Progenitor cell of endocrine pancreas (in vitro differentiated cells): ENCODE data around the gene ZNF343. TPM values are rescaled to one million over a fixed set of nuclear protein-coding genes. Genes with fewer than 3 reads are reported as not detected.

ENCODE experiments used
- DNase-seq: peaks from one replicate; pipeline ENCODE4 v3.0.0; 2021; ENCODE audit warnings: low spot score; ENCODE audit not compliant: unreplicated experiment
- H3K27ac Mint-ChIP-seq: 2 replicates; pipeline ENCODE4 v1.8.0; 2021; ENCODE audit warnings: mild to moderate bottlenecking, moderate library complexity, mixed read lengths
- H3K27me3 Mint-ChIP-seq: 2 replicates; pipeline ENCODE4 v1.8.0; 2021; ENCODE audit warnings: mixed read lengths
- H3K36me3 Mint-ChIP-seq: 2 replicates; pipeline ENCODE4 v1.8.0; 2022; ENCODE audit warnings: mixed read lengths; ENCODE audit not compliant: insufficient read depth
- H3K4me1 Mint-ChIP-seq: 2 replicates; pipeline ENCODE4 v1.8.0; 2021; ENCODE audit warnings: low read depth, mixed read lengths
- H3K4me3 Mint-ChIP-seq: 2 replicates; pipeline ENCODE4 v1.8.0; 2021; ENCODE audit warnings: low read depth, mild to moderate bottlenecking, moderate library complexity, mixed read lengths
- H3K9me3 Mint-ChIP-seq: 2 replicates; pipeline ENCODE4 v1.8.0; 2021; ENCODE audit warnings: low read depth, mixed read lengths
- total RNA-seq: library from RNA; stranded (reverse); gene quantifications from 2 replicates; pipeline ENCODE4 v1.2.1, GENCODE V29; 2021
- TF ChIP-seq, protein P1 (sequence below): fragments of 200-600 bp; sonication (generic); IDR thresholded peaks from one replicate; pipeline ENCODE4 v1.5.0; 2021; ENCODE audit warnings: antibody characterized with exemption, mild to moderate bottlenecking; ENCODE audit not compliant: unreplicated experiment

The ZNF343 gene
- total RNA-seq, 1 donor from 2014 or later: 13.1 TPM

DNA sequence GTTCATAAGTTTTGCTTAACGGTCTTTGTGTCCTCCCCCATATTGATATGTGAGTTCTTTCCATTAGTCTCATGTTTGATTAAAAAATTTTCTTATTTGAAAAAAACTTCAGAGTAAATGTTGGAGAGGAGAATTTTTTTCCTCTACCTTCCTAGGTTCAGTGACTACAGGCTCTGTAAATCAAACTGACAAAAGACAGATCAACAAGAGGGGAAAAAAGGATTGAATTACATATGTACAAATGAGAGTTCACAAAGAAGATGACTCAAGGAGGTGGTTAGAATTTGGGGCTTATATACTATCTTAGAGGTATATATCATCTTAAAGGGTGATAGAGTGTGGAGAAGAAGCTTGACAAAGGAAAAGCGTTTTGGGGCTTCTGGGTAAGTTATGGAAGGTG, 33.2 kb upstream of the ZNF343 start:
- H3K27me3 Mint-ChIP-seq: peaks cover 55% of the 10 kb centered on the region
- TF ChIP-seq, protein P1, sequence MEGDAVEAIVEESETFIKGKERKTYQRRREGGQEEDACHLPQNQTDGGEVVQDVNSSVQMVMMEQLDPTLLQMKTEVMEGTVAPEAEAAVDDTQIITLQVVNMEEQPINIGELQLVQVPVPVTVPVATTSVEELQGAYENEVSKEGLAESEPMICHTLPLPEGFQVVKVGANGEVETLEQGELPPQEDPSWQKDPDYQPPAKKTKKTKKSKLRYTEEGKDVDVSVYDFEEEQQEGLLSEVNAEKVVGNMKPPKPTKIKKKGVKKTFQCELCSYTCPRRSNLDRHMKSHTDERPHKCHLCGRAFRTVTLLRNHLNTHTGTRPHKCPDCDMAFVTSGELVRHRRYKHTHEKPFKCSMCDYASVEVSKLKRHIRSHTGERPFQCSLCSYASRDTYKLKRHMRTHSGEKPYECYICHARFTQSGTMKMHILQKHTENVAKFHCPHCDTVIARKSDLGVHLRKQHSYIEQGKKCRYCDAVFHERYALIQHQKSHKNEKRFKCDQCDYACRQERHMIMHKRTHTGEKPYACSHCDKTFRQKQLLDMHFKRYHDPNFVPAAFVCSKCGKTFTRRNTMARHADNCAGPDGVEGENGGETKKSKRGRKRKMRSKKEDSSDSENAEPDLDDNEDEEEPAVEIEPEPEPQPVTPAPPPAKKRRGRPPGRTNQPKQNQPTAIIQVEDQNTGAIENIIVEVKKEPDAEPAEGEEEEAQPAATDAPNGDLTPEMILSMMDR: no peak
- no peaks in the 10 kb centered on the region for H3K4me1 Mint-ChIP-seq

DNA sequence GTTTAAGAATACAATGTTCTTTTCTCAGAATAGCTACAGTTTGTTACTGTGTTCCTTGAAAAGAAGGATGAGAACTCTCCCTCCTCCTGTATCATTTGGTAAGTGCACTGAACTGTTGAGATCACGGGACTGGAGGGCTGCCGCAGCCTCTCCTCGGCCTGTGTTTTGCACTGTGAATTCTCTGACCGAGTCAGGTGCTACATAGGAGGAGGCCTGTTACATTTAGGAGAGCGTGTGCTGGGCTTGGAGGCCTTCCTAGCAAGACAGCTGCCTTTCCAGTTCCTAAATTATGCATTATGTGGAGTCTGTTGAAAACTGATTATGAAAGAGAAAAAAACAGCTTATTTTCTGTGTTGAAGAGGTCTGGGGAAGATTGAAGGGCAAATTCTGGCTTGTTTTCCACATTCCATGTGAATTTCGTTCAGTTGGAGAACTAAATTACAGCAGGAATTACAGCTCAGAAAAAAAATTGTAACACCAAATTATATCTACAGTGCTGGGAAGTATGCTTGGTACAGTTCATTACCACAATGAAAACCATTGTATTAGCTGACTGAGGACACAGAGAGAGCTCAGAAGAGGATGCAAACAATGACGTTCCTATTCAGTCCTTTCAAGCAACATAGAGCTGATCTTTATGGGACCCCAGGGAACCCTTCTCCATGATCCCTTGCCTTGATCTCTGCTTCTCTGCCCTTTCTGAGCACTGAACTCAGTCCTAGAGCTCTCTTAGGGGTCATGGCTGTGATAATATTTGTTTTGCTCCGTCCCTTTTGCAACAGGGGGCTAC, 30.4 kb upstream of the ZNF343 start:
- DNase-seq: no peak
- Mint-ChIP-seq H3K27ac (no peak overlapping the region), H3K9me3 (no peaks in the 10 kb centered on the region), H3K27me3 (peaks cover 58% of the 10 kb centered on the region), H3K4me3 (no peak overlapping the region), H3K36me3 (no peaks in the 10 kb centered on the region), H3K4me1 (peaks cover 3% of the 10 kb centered on the region)
- TF ChIP-seq, protein P1: no peak

More for the DNA sequence above, 33.2 kb upstream of the ZNF343 start:
- Mint-ChIP-seq H3K4me3 (no peak overlapping the region), H3K27ac (no peak overlapping the region), H3K36me3 (no peaks in the 10 kb centered on the region), H3K9me3 (no peaks in the 10 kb centered on the region)
- DNase-seq: no peak

DNA sequence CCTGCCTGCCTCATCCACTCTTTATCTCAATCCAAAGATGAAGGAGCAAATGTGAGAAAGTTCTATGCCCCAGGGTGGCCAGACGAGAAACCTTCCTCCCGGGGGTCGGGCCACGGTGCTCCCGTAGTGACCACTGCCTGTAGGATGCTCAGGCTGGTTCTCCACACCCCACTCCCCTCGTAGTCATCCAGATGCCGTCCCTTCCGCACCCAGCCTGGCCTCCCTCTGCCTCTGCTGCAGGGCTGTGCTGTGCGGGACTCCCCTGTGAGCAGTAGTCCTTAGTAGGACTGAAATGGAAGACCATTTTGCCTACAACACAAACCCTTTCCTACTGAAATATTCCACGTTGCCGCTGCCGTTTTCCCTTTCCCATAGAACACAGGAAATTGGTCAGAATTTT, 29.6 kb upstream of the ZNF343 start:
- no peak overlapping the region for H3K4me3 Mint-ChIP-seq
- H3K27me3 Mint-ChIP-seq: peaks cover 63% of the 10 kb centered on the region

DNA sequence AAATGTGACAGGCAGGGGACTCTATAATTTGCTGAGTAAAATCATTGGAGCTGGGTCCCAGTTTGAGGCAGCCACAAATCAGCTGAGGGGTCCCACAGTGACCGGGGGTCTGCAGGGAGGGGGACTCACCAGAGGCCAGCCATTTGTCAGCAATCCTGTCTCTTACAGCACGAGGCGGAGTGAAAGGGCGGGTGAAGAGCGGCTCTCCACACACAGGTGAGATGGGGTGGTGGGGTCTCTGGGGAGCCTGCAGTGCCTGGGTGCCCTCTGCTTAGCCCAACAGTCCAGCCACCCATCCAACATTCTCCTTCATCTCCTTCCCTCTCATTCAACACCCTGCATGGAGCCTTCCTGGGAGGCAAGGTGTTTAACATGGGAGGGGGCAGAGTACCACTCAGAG, 28.4 kb upstream of the ZNF343 start:
- H3K27me3 Mint-ChIP-seq: peaks cover 69% of the 10 kb centered on the region
- TF ChIP-seq, protein P1: no peak
- no peak for DNase-seq
- peaks cover 3% of the 10 kb centered on the region for H3K4me1 Mint-ChIP-seq
- H3K36me3 Mint-ChIP-seq: no peaks in the 10 kb centered on the region
- no peak overlapping the region for H3K27ac Mint-ChIP-seq
- no peak overlapping the region for H3K4me3 Mint-ChIP-seq
- H3K9me3 Mint-ChIP-seq: no peaks in the 10 kb centered on the region

More for the DNA sequence above, 29.6 kb upstream of the ZNF343 start:
- no peaks in the 10 kb centered on the region for H3K36me3 Mint-ChIP-seq
- peaks cover 3% of the 10 kb centered on the region for H3K4me1 Mint-ChIP-seq
- no peak overlapping the region for H3K27ac Mint-ChIP-seq
- H3K9me3 Mint-ChIP-seq: no peaks in the 10 kb centered on the region
- TF ChIP-seq, protein P1: no peak
- DNase-seq: no peak

DNA sequence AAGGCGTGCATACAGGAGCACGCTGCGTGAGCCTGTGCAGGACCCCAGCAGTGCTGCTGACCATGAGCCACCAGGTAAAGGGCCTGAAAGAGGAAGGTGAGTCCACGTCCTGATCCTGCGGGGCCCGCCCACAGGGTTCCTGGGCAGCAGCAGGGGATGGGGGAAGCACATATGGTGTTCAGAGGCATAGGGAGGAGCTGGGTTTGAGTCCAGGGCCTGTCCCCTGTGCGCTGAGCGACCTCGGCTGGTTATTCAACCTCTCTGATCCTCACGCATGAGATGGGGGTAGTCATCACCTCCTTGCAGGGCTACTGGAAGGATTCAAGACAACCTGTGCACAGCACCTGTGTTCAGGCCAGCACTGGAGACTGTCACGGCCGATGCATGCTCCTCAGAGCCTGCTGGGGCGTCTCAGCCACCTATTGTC, 27.9 kb upstream of the ZNF343 start, which contains the start of gene TMC2:
Gene TMC2, plus strand, starts transcription at position 14 of the 427 bp plus-strand sequence. Its CDS starts 49 bp downstream, at position 63.
- Mint-ChIP-seq H3K9me3 (no peaks in the 10 kb centered on the region), H3K27ac (no peak within 1 kb of the TSS), H3K36me3 (no peaks in the 10 kb centered on the region), H3K27me3 (peaks cover 71% of the 10 kb centered on the region), H3K4me1 (peaks cover 3% of the 10 kb centered on the region), H3K4me3 (no peak within 1 kb of the TSS)
- TF ChIP-seq, protein P1: no peak
- no peak for DNase-seq
